H1 (cell line): ENCODE results near the gene HIC1. TPM values are rescaled to one million over a fixed set of nuclear protein-coding genes. Genes with fewer than 3 reads are reported as not detected.
A peak's percentile ranks its signal among the peaks of the same experiment; 100 is the strongest.

Experiments
- CTCF ChIA-PET: fragments of 300-600 bp; sonication (Branson Sonifier 250); formaldehyde crosslinking; loops from one replicate; lab custom pipeline; 2021; ENCODE audit not compliant: partially characterized antibody; lab: Charles Lee
- POLR2A ChIA-PET: fragments of 300-600 bp; sonication (Branson Sonifier 250); formaldehyde crosslinking; loops from one replicate; lab custom pipeline; 2021; ENCODE audit warnings: inconsistent platforms; ENCODE audit not compliant: partially characterized antibody; lab: Charles Lee
- DNase-seq, 2 experiments: peaks; one replicate each; pipeline versions ENCODE4 v3.0.0 to v3.0.0-alpha.2; 2010 to 2022; ENCODE audit warnings: low spot score in 2 of 2, low read depth in 1 of 2, mixed read lengths in 1 of 2
- FAIRE-seq: peaks from 2 replicates; lab custom pipeline; 2011; peaks lifted over from hg19 to GRCh38; lab: Jason Lieb, UNC
- H2AFZ ChIP-seq: 2 replicates; pipeline ENCODE4 v1.8.1; 2012; ENCODE audit warnings: low read length, inconsistent platforms
- H2AK5ac ChIP-seq: 2 replicates; pipeline ENCODE4 v1.6.1; 2013; ENCODE audit warnings: low read depth, low read length
- H2BK120ac ChIP-seq: replicated peaks from 2 replicates; pipeline ENCODE3; 2013; ENCODE audit warnings: low read depth, low read length, inconsistent platforms
- H2BK12ac ChIP-seq: 2 replicates; pipeline ENCODE4 v1.6.1; 2013; ENCODE audit warnings: low read depth, low read length
- H2BK15ac ChIP-seq: 2 replicates; pipeline ENCODE4 v1.6.1; 2013; ENCODE audit warnings: low read length
- H2BK20ac ChIP-seq: 2 replicates; pipeline ENCODE4 v1.6.1; 2013; ENCODE audit warnings: low read length
- H2BK5ac ChIP-seq: 2 replicates; pipeline ENCODE4 v1.6.1; 2013; ENCODE audit warnings: low read depth, low read length
- H3K14ac ChIP-seq: 2 replicates; pipeline ENCODE4 v1.6.1; 2013; ENCODE audit warnings: inconsistent platforms; ENCODE audit not compliant: insufficient read length
- H3K18ac ChIP-seq: 2 replicates; pipeline ENCODE4 v1.6.1; 2013; ENCODE audit warnings: low read length; ENCODE audit errors: extremely low read depth
- H3K23ac ChIP-seq: 2 replicates; pipeline ENCODE4 v1.6.1; 2013; ENCODE audit warnings: inconsistent platforms; ENCODE audit not compliant: insufficient read length
- H3K23me2 ChIP-seq: 2 replicates; pipeline ENCODE4 v1.6.1; 2013; ENCODE audit warnings: low read depth, low read length
- H3K27ac ChIP-seq: 2 replicates; pipeline ENCODE4 v1.6.1; 2011; ENCODE audit warnings: low read depth, low read length, inconsistent platforms
- H3K27me3 ChIP-seq, 4 experiments: replicated peaks in 1 of 4; 1 replicate in 1 of 4; 2 replicates in 3 of 4; pipeline versions ENCODE4 v1.6.1 to v1.8.1; 2011 to 2013; ENCODE audit warnings: low read length in 3 of 4, mild to moderate bottlenecking in 3 of 4, inconsistent platforms in 2 of 4, mixed read lengths in 2 of 4, moderate library complexity in 1 of 4; ENCODE audit not compliant: control insufficient read depth in 3 of 4, insufficient read depth in 3 of 4; ENCODE audit errors: extremely low read depth in 1 of 4
- H3K36me3 ChIP-seq, 4 experiments: 2 replicates each; pipeline versions ENCODE4 v1.6.1 to v1.8.1; 2011 to 2013; ENCODE audit warnings: mild to moderate bottlenecking in 4 of 4, low read length in 3 of 4, moderate library complexity in 2 of 4, control low read depth in 1 of 4, inconsistent platforms in 1 of 4; ENCODE audit not compliant: insufficient read depth in 4 of 4, control insufficient read depth in 2 of 4
- H3K4ac ChIP-seq: replicated peaks from 2 replicates; pipeline ENCODE3; 2013; ENCODE audit warnings: low read length, low read depth, mixed read lengths, inconsistent platforms; ENCODE audit not compliant: insufficient read length
- H3K4me1 ChIP-seq, 4 experiments: replicated peaks in 1 of 4; 1 replicate in 1 of 4; 2 replicates in 3 of 4; pipeline versions ENCODE4 v1.6.1 to v1.8.1; 2011 to 2013; ENCODE audit warnings: low read length in 3 of 4, inconsistent platforms in 2 of 4, mixed read lengths in 1 of 4; ENCODE audit not compliant: insufficient read depth in 4 of 4, control insufficient read depth in 3 of 4
- H3K4me2 ChIP-seq, 2 experiments: 2 replicates each; pipeline versions ENCODE4 v1.6.1 to v1.8.1; 2011 to 2013; ENCODE audit warnings: low read depth in 2 of 2, low read length in 2 of 2, control low read depth in 1 of 2, inconsistent platforms in 1 of 2, mild to moderate bottlenecking in 1 of 2; ENCODE audit not compliant: insufficient read depth in 1 of 2
- H3K4me3 ChIP-seq, 4 experiments: fragments of 200-600, 300-600 bp in 1 of 4; sonication (generic), shearing (Covaris generic), sonication (Bioruptor Twin) in 1 of 4; 2 replicates each; pipeline versions ENCODE4 v1.5.1 to v1.8.1; 2011 to 2016; ENCODE audit warnings: low read length in 4 of 4, low read depth in 3 of 4, control low read depth in 2 of 4, inconsistent platforms in 2 of 4, mild to moderate bottlenecking in 2 of 4, mixed read lengths in 1 of 4, moderate library complexity in 1 of 4; ENCODE audit not compliant: insufficient read depth in 2 of 4; ENCODE audit errors: extremely low read depth in 1 of 4
- H3K56ac ChIP-seq: replicated peaks from 2 replicates; pipeline ENCODE3; 2013; ENCODE audit warnings: low read depth, mild to moderate bottlenecking, mixed read lengths, low read length, inconsistent platforms; ENCODE audit not compliant: insufficient read length
- H3K79me1 ChIP-seq: 2 replicates; pipeline ENCODE4 v1.6.1; 2013; ENCODE audit warnings: low read depth, low read length, control low read depth
- H3K79me2 ChIP-seq, 2 experiments: 2 replicates each; pipeline versions ENCODE4 v1.6.1 to v1.8.1; 2012 to 2013; ENCODE audit warnings: low read length in 2 of 2, mild to moderate bottlenecking in 2 of 2, inconsistent platforms in 1 of 2; ENCODE audit not compliant: insufficient read depth in 2 of 2, control insufficient read depth in 1 of 2
- H3K9ac ChIP-seq, 4 experiments: replicated peaks in 1 of 4; 1 replicate in 1 of 4; 2 replicates in 3 of 4; pipeline versions ENCODE4 v1.6.1 to v1.8.1; 2011 to 2013; ENCODE audit warnings: low read depth in 3 of 4, low read length in 3 of 4, control low read depth in 2 of 4, mild to moderate bottlenecking in 2 of 4, moderate library complexity in 2 of 4, inconsistent platforms in 1 of 4; ENCODE audit errors: extremely low read depth in 1 of 4
- H3K9me3 ChIP-seq, 2 experiments: 2 replicates each; pipeline versions ENCODE4 v1.6.1 to v1.8.1; 2012 to 2013; ENCODE audit warnings: mild to moderate bottlenecking in 2 of 2, moderate library complexity in 2 of 2, control low read depth in 1 of 2, inconsistent platforms in 1 of 2, low read depth in 1 of 2, low read length in 1 of 2, mixed read lengths in 1 of 2; ENCODE audit not compliant: insufficient read depth in 2 of 2
- H4K20me1 ChIP-seq, 2 experiments: replicated peaks in 1 of 2; 2 replicates each; pipeline versions ENCODE3 to v1.8.1; 2011 to 2013; ENCODE audit warnings: inconsistent platforms in 2 of 2, low read length in 2 of 2, mild to moderate bottlenecking in 1 of 2; ENCODE audit not compliant: insufficient read depth in 2 of 2, control insufficient read depth in 1 of 2
- H4K5ac ChIP-seq: 2 replicates; pipeline ENCODE4 v1.6.1; 2013; ENCODE audit warnings: low read length, low read depth, mixed read lengths, inconsistent platforms; ENCODE audit not compliant: insufficient read length
- H4K8ac ChIP-seq: 2 replicates; pipeline ENCODE4 v1.8.0; 2013; ENCODE audit warnings: mild to moderate bottlenecking, moderate library complexity, low read length, inconsistent platforms; ENCODE audit not compliant: insufficient read depth; ENCODE audit errors: extremely low read depth
- H4K91ac ChIP-seq: replicated peaks from 2 replicates; pipeline ENCODE3; 2013; ENCODE audit warnings: low read length, mixed read lengths, inconsistent platforms; ENCODE audit not compliant: insufficient read length
- BRCA1 ChIP-seq: IDR thresholded peaks from 2 replicates; pipeline ENCODE4 v1.6.1; 2012; ENCODE audit warnings: low read depth, low read length, improper control_type of control experiment
- CTBP2 ChIP-seq: IDR thresholded peaks from 2 replicates; pipeline ENCODE4 v1.7.0; 2011; ENCODE audit warnings: borderline replicate concordance, mild to moderate bottlenecking, moderate library complexity, mixed read lengths, low read length; ENCODE audit not compliant: insufficient read depth, insufficient read length
- CTCF ChIP-seq, 3 experiments: IDR thresholded peaks; 1 replicate in 2 of 3; 2 replicates in 1 of 3; pipeline versions ENCODE4 v1.5.1 to v1.6.1; 2011; ENCODE audit warnings: low read length in 3 of 3, mild to moderate bottlenecking in 3 of 3, inconsistent platforms in 2 of 3, low read depth in 1 of 3, moderate library complexity in 1 of 3; ENCODE audit not compliant: insufficient read depth in 1 of 3; ENCODE audit errors: control extremely low read depth in 1 of 3
- MAX ChIP-seq: IDR thresholded peaks from 2 replicates; pipeline ENCODE4 v1.6.1; 2012; ENCODE audit warnings: inconsistent platforms
- RAD21 ChIP-seq, 2 experiments: IDR thresholded peaks in 1 of 2; conservative IDR thresholded peaks in 1 of 2; 2 replicates each; pipeline ENCODE4 v1.6.1; 2011; ENCODE audit warnings: low read depth in 2 of 2, low read length in 2 of 2, improper control_type of control experiment in 1 of 2, inconsistent platforms in 1 of 2, mild to moderate bottlenecking in 1 of 2, moderate library complexity in 1 of 2
- WGBS, 2 experiments: shearing (Covaris generic) in 1 of 2; methylation state at CpG; one replicate each; pipeline versions ENCODE4 v1.1.6 to v1.1.7; 2013 to 2015; ENCODE audit warnings: low lambda C conversion rate in 2 of 2, mixed read lengths in 2 of 2, inconsistent platforms in 1 of 2, low coverage in 1 of 2, missing lambda C conversion rate in 1 of 2; ENCODE audit not compliant: insufficient replicate concordance in 2 of 2, insufficient coverage in 1 of 2, insufficient read length in 1 of 2; ENCODE audit errors: extremely low coverage in 1 of 2, missing lambda C conversion rate in 1 of 2; 5-methylcytosine and 5-hydroxymethylcytosine counted together
- polyA plus RNA-seq, 7 experiments: library from polyadenylated mRNA; depleted of rRNA in 3 of 7; stranded (reverse) in 5 of 7; unstranded in 2 of 7; fragments of >200 nt in 5 of 7; fragments of 200-250 nt in 2 of 7; gene quantifications; 1 replicate in 5 of 7; 2 replicates in 1 of 7; 4 replicates in 1 of 7; pipeline versions ENCODE4 v1.2.1 to v1.2.3, GENCODE V29; 2011 to 2013; ENCODE audit warnings: missing spikeins in 2 of 7, mixed read lengths in 2 of 7
- total RNA-seq: library from RNA; stranded (reverse); fragmentation: NEBNext Ultra II Directional; extraction: Animal tissue kit (Norgen Biotek cat#: 25700); gene quantifications from 2 replicates; pipeline ENCODE4 v1.2.1, GENCODE V29; 2021

Gene HIC1
- total and polyA plus RNA-seq, 2 of the 8 experiments (the other 6 are each of a cell fraction or from before 2014, with no cell fraction given): 0.06 to 0.09 TPM

GRCh38 chr17:2075336-2076086 is 20.6 kb downstream of the HIC1 start:
- no peaks in the 10 kb centered on the region for H3K9me3 ChIP-seq
- H4K5ac ChIP-seq: no peak overlapping the region
- H3K36me3 ChIP-seq: peaks cover 0 to 7% (median 0%) of the 10 kb centered on the region in 4 experiments; a peak in 3 of 8 replicates
- H2BK15ac ChIP-seq: peak overlapping the region; percentile 92; the same call in 1 of the 2 replicates
- H3K56ac ChIP-seq: no peak overlapping the region
- H2BK120ac ChIP-seq: no peak overlapping the region
- WGBS, 2 experiments: 77% methylated on average over 13 of the region's 13 CpGs; no CpG with 5 or more reads in 1 of the 2 experiments
- no peaks in the 10 kb centered on the region for H3K23me2 ChIP-seq
- no peak overlapping the region for H3K4me3 ChIP-seq
- H4K8ac ChIP-seq: 0 out of 2 replicates have a peak overlapping the region, but pooled peaks have one; percentile 53
- peaks cover 2 to 12% (median 5%) of the 10 kb centered on the region in 4 experiments; a peak in 6 of 7 replicates for H3K4me1 ChIP-seq
- H3K4ac ChIP-seq: no peak overlapping the region
- peaks cover 0 to 2% of the 10 kb centered on the region in 2 experiments for H4K20me1 ChIP-seq
- H3K27ac ChIP-seq: no peak overlapping the region; the same call in 1 of the 2 replicates
- H3K27me3 ChIP-seq: no peaks in the 10 kb centered on the region
- no peak overlapping the region for H2BK12ac ChIP-seq
- H3K14ac ChIP-seq: no peak overlapping the region
- H3K79me2 ChIP-seq: no peaks in the 10 kb centered on the region
- H3K9ac ChIP-seq: no peak overlapping the region; a peak in 1 of 7 replicates
- H3K18ac ChIP-seq: no peak overlapping the region
- H2AFZ ChIP-seq: no peak overlapping the region
- ChIA-PET CTCF (interaction anchor here (0.5 to 11.7 kb wide), 18 partner anchors 9 to 293 kb away, joined by 3 to 122 read pairs (median 4); partner anchors contain the start of gene HIC1), POLR2A (no interaction called here)
- H2BK20ac ChIP-seq: no peak overlapping the region
- no peak overlapping the region for H2BK5ac ChIP-seq
- no peak overlapping the region for H3K4me2 ChIP-seq
- no peak for DNase-seq
- no peak for FAIRE-seq
- H3K79me1 ChIP-seq: no peaks in the 10 kb centered on the region
- no peak overlapping the region for H4K91ac ChIP-seq
- no peak for TF ChIP-seq BRCA1
- peak in 2 of 3 experiments; percentile 5 to 8; a peak in 1 of 4 replicates for TF ChIP-seq CTCF (IDR thresholded peaks at IDR 0.05; ENCODE audit: control extremely low read depth in 1 of 3, insufficient read depth in 1 of 3, low read depth in 1 of 3, low read length in 3 of 3)
- peak; percentile 54; the same call in 1 of the 2 replicates for TF ChIP-seq MAX
- peak in 1 of 2 experiments; percentile 1; a peak in 1 of 4 replicates for TF ChIP-seq RAD21 (IDR thresholded peaks at IDR 0.05 in 1 of 2, conservative IDR thresholded peaks at IDR 0.05 in 1 of 2; ENCODE audit: low read depth in 2 of 2, low read length in 2 of 2)
- no peak for TF ChIP-seq CTBP2
- TF ChIP-seq, all 59 proteins: peak for 3
- Histone ChIP-seq H2AK5ac (no peak overlapping the region), H3K23ac (no peak overlapping the region)
